Uterus (tissue), 4 donors: ENCODE measurements around the gene PGAM5. TPM values are rescaled to one million over a fixed set of nuclear protein-coding genes. Genes with fewer than 3 reads are reported as not detected.

Experiments
- DNase-seq, 2 donors: peaks; one replicate each; pipeline ENCODE4 v3.0.0-alpha.2; 2019 to 2020
- H3K27ac ChIP-seq, 2 donors: fragments of 200-600 bp; sonication (generic); 1 replicate in 1 of 2; 2 replicates in 1 of 2; pipeline ENCODE4 v1.5.1; 2016 to 2018
- H3K27me3 ChIP-seq, 2 donors: fragments of 200-600 bp; sonication (generic); one replicate each; pipeline ENCODE4 v1.5.1; 2018 to 2019; ENCODE audit warnings: control low read depth in 1 of 2
- H3K36me3 ChIP-seq, 2 donors: fragments of 200-600 bp; sonication (generic); one replicate each; pipeline ENCODE4 v1.5.1; 2019; ENCODE audit warnings: control low read depth in 1 of 2
- H3K4me1 ChIP-seq, 2 donors: fragments of 200-600 bp; sonication (generic); one replicate each; pipeline ENCODE4 v1.5.1; 2018 to 2019; ENCODE audit warnings: control low read depth in 1 of 2
- H3K4me3 ChIP-seq, 2 donors: fragments of 200-600 bp; sonication (generic); 1 replicate in 1 of 2; 2 replicates in 1 of 2; pipeline ENCODE4 v1.5.1; 2018 to 2019; ENCODE audit warnings: mild to moderate bottlenecking in 1 of 2
- H3K9me3 ChIP-seq, 2 donors: fragments of 200-600 bp; sonication (generic); one replicate each; pipeline ENCODE4 v1.5.1; 2019; ENCODE audit warnings: control low read depth in 1 of 2
- POLR2A ChIP-seq, 2 donors: fragments of 450-650 bp; IDR thresholded peaks; one replicate each; pipeline ENCODE4 v1.6.1; 2016; ENCODE audit warnings: antibody characterized with exemption in 2 of 2, mild to moderate bottlenecking in 1 of 2, moderate library complexity in 1 of 2
- intact Hi-C: fragments of 100-400 bp; cut with DNase I; formaldehyde crosslinking; loops from one replicate; pipeline ENCODE4 v1.15.1; 2023; ENCODE audit warnings: low total_unique reads
- total RNA-seq, 4 donors: library from RNA; depleted of rRNA in 3 of 4; stranded (reverse); fragments of >200 nt in 3 of 4; gene quantifications; one replicate each; pipeline versions ENCODE4 v1.1.0 to v1.2.4, GENCODE V29; 2014 to 2023
- TF ChIP-seq, protein P1 (sequence below), 4 experiments: fragments of 200-600 bp in 2 of 4; fragments of 450-650 bp in 2 of 4; sonication (generic) in 2 of 4; IDR thresholded peaks; one replicate each; pipeline ENCODE4 v1.5.1; 2016 to 2019; ENCODE audit warnings: antibody characterized with exemption in 4 of 4, mild to moderate bottlenecking in 2 of 4, moderate library complexity in 1 of 4
- donor health status: DM: yes; HTN: yes; CAD: no.

The PGAM5 gene
- total RNA-seq, 4 donors from 2014 or later: 5.0 to 30.8 (median 19.4) TPM

DNA sequence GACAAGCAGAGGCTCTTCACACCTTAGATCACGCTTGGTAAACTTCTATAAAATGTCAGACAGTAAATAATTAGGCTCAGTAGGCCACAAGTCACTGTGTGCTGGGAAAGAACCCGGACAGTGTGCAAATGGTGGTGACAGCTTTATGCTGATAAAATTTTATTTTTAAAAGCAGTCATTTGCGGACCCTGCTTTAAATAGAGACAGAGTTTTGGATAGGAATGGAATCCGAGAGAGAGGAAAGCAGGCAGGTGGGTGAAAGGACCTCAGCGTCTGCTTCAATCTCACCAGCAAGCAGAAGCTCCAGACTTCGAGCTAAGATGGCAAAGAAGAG lies 29.6 kb downstream of the PGAM5 start:
- intact Hi-C loops: no loop called here
- Histone ChIP-seq H3K9me3 (no peaks in the 10 kb centered on the region), H3K36me3 (no peaks in the 10 kb centered on the region), H3K4me3 (no peak overlapping the region), H3K27me3 (no peaks in the 10 kb centered on the region), H3K27ac (no peak overlapping the region), H3K4me1 (no peaks in the 10 kb centered on the region)
- TF ChIP-seq, protein P1, sequence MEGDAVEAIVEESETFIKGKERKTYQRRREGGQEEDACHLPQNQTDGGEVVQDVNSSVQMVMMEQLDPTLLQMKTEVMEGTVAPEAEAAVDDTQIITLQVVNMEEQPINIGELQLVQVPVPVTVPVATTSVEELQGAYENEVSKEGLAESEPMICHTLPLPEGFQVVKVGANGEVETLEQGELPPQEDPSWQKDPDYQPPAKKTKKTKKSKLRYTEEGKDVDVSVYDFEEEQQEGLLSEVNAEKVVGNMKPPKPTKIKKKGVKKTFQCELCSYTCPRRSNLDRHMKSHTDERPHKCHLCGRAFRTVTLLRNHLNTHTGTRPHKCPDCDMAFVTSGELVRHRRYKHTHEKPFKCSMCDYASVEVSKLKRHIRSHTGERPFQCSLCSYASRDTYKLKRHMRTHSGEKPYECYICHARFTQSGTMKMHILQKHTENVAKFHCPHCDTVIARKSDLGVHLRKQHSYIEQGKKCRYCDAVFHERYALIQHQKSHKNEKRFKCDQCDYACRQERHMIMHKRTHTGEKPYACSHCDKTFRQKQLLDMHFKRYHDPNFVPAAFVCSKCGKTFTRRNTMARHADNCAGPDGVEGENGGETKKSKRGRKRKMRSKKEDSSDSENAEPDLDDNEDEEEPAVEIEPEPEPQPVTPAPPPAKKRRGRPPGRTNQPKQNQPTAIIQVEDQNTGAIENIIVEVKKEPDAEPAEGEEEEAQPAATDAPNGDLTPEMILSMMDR (IDR thresholded peaks at IDR 0.05): no peak
- no peak for TF ChIP-seq POLR2A (IDR thresholded peaks at IDR 0.05)
- DNase-seq: no peak

GRCh38 chr12:132740652-132741051 lies 30.0 kb downstream of the PGAM5 start:
- Histone ChIP-seq H3K4me1 (no peaks in the 10 kb centered on the region), H3K36me3 (no peaks in the 10 kb centered on the region), H3K4me3 (no peak overlapping the region), H3K27me3 (no peaks in the 10 kb centered on the region), H3K27ac (no peak overlapping the region), H3K9me3 (no peaks in the 10 kb centered on the region)
- TF ChIP-seq, protein P1 (IDR thresholded peaks at IDR 0.05): no peak
- no peak for TF ChIP-seq POLR2A (IDR thresholded peaks at IDR 0.05)
- intact Hi-C loops: no loop called here
- no peak for DNase-seq

DNA sequence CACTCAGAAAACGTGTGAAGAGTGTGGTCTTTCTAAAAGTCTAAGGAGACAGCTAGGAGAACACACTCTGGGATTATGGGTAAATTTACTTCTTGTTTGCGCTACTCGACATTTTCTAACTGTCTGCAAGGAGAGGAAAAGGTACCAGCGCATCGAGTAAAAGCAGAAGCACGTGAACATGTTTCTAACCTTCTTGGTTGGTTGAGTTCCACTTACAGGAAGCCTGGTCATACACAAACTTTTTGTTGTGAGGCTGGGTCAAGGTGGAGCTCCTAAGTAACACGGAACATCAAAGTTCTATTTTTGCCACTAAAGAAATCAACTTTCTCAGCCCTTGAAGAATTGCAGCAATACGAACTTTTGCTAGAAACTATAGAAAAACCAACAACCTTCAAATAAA lies 31.0 kb downstream of the PGAM5 start:
- Histone ChIP-seq H3K9me3 (no peaks in the 10 kb centered on the region), H3K36me3 (no peaks in the 10 kb centered on the region), H3K27me3 (no peaks in the 10 kb centered on the region), H3K27ac (no peak overlapping the region), H3K4me3 (no peak overlapping the region), H3K4me1 (no peaks in the 10 kb centered on the region)
- TF ChIP-seq POLR2A (IDR thresholded peaks at IDR 0.05): no peak
- intact Hi-C loops: no loop called here
- no peak for DNase-seq

GRCh38 chr12:132743831-132744230 lies 33.2 kb downstream of the PGAM5 start:
- TF ChIP-seq, protein P1 (IDR thresholded peaks at IDR 0.05): no peak
- no peak for TF ChIP-seq POLR2A (IDR thresholded peaks at IDR 0.05)
- DNase-seq: no peak
- no peak overlapping the region for H3K27ac ChIP-seq
- no peaks in the 10 kb centered on the region for H3K9me3 ChIP-seq
- intact Hi-C loops: no loop called here
- H3K4me3 ChIP-seq: no peak overlapping the region
- H3K4me1 ChIP-seq: no peaks in the 10 kb centered on the region
- no peaks in the 10 kb centered on the region for H3K36me3 ChIP-seq
- no peaks in the 10 kb centered on the region for H3K27me3 ChIP-seq

GRCh38 chr12:132746613-132747012 lies 36.0 kb downstream of the PGAM5 start:
- Histone ChIP-seq H3K4me1 (no peaks in the 10 kb centered on the region), H3K9me3 (no peaks in the 10 kb centered on the region), H3K4me3 (no peak overlapping the region), H3K27me3 (no peaks in the 10 kb centered on the region), H3K27ac (no peak overlapping the region), H3K36me3 (no peaks in the 10 kb centered on the region)
- TF ChIP-seq, protein P1 (IDR thresholded peaks at IDR 0.05): no peak
- TF ChIP-seq POLR2A (IDR thresholded peaks at IDR 0.05): no peak
- intact Hi-C loops: no loop called here
- DNase-seq: no peak

DNA sequence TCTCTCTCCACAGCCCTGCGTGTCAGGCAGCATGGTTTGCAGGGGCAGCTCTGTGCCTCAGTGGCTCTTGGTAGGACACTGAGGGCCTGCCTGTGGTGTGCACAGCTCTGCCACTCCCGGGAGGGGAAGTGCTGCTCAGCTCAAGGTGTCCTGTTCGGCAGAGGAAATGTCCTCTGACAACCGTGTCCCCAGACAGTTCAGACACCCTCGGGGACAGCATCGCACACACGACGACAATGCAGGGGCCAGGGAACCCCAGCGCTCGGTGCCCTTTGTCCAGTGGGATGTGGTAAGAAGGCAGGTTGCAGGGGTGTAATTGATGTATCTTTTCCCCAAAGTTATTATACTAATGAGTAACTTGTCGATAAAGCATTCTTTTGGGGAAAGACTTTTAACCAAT lies 36.8 kb downstream of the PGAM5 start:
- H3K9me3 ChIP-seq: no peaks in the 10 kb centered on the region

More for the DNA sequence above, 36.8 kb downstream of the PGAM5 start:
- no peaks in the 10 kb centered on the region for H3K27me3 ChIP-seq
- H3K36me3 ChIP-seq: no peaks in the 10 kb centered on the region
- no peak overlapping the region for H3K27ac ChIP-seq
- intact Hi-C loops: no loop called here
- no peaks in the 10 kb centered on the region for H3K4me1 ChIP-seq
- no peak for TF ChIP-seq POLR2A (IDR thresholded peaks at IDR 0.05)
- TF ChIP-seq, protein P1 (IDR thresholded peaks at IDR 0.05): no peak
- DNase-seq: no peak
- H3K4me3 ChIP-seq: no peak overlapping the region
